SU-DHL-6 (cell line): ENCODE results near the gene KCNE4.

Experiments used
- EZH2phosphoT487 ChIP-seq: fragments of 200-600 bp; sonication (generic), shearing (Covaris generic); conservative IDR thresholded peaks from 2 replicates; pipeline ENCODE4 v1.6.1; 2018; ENCODE audit warnings: mild to moderate bottlenecking, antibody characterized with exemption, low read length, moderate library complexity, mixed read lengths
- TF ChIP-seq, protein P1 (sequence below): fragments of 200-600 bp; sonication (generic); IDR thresholded peaks from one replicate; pipeline ENCODE4 v1.5.1; 2017; ENCODE audit warnings: antibody characterized with exemption, mild to moderate bottlenecking, low read length, moderate library complexity; ENCODE audit not compliant: insufficient read depth, poor library complexity, severe bottlenecking

DNA sequence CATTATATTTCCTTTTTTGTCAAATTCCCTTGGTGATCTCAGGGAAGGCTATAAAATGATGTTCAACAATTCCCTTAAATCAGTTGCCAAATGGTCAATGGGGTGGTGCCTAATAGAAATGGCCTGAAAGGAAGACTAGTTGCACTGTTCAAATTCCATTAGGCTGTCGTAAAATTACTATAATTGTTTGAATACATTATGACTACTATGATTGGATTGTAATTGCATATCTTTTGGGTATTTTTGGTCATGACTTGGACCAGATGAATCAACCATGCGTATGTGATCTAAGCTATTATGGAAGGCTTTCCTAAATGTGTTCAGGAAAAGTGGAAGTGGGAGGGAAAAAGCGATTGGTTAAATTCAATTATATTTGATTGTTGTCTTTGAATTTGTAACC lies 41.3 kb upstream of the KCNE4 start:
- TF ChIP-seq, protein P1, sequence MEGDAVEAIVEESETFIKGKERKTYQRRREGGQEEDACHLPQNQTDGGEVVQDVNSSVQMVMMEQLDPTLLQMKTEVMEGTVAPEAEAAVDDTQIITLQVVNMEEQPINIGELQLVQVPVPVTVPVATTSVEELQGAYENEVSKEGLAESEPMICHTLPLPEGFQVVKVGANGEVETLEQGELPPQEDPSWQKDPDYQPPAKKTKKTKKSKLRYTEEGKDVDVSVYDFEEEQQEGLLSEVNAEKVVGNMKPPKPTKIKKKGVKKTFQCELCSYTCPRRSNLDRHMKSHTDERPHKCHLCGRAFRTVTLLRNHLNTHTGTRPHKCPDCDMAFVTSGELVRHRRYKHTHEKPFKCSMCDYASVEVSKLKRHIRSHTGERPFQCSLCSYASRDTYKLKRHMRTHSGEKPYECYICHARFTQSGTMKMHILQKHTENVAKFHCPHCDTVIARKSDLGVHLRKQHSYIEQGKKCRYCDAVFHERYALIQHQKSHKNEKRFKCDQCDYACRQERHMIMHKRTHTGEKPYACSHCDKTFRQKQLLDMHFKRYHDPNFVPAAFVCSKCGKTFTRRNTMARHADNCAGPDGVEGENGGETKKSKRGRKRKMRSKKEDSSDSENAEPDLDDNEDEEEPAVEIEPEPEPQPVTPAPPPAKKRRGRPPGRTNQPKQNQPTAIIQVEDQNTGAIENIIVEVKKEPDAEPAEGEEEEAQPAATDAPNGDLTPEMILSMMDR, result no peak
- TF ChIP-seq EZH2phosphoT487, result no peak
